ENCODE data around the gene PRPF19.

The PRPF19 gene

DNA sequence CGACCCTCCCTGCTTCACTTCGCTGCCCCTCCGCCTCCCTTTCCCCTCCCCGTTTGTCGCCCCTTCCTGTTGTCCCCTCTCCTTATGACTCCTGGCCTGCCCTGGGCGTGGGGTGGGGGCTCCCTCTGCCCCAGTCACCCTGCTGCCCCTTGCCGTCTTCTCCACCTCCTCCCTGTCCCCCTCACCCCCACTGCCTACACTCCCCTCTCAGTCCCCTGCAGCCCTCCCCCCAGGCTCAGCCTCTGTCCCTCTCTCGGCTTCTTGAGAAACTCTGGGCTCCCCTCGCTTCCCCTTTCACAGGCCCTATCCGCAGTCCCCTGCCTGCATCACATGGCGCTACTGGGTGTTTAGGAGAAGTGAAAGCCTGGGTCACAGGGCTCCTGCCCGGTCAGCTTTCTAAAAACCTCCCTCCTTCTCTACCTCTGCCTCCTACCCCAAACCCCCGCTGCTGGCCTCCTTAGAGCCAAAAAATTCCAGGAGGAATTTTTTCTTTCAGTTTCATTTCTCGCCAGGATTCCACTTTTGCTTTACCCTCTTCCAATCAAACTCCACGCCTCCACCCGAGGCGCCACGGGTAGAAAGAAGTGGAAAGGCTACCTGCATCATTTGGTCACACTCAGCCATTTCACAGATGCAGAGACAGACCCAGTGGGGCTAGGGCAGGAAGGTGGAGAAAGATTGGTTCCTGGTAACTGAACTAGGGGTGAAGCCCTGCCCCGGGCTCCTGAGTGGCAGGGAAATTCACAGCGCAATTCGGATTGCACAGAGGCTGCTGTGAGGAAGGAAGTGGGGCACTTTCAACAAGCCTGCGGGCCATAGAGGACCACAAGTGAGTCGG is 45.7 kb upstream of the PRPF19 start, which contains the start of gene SLC15A3:
SLC15A3 (minus strand) TSS at position 273 of the 838 bp plus-strand sequence. CDS start 625 bp downstream, outside the sequence.
- TF ChIP-seq, protein P1, sequence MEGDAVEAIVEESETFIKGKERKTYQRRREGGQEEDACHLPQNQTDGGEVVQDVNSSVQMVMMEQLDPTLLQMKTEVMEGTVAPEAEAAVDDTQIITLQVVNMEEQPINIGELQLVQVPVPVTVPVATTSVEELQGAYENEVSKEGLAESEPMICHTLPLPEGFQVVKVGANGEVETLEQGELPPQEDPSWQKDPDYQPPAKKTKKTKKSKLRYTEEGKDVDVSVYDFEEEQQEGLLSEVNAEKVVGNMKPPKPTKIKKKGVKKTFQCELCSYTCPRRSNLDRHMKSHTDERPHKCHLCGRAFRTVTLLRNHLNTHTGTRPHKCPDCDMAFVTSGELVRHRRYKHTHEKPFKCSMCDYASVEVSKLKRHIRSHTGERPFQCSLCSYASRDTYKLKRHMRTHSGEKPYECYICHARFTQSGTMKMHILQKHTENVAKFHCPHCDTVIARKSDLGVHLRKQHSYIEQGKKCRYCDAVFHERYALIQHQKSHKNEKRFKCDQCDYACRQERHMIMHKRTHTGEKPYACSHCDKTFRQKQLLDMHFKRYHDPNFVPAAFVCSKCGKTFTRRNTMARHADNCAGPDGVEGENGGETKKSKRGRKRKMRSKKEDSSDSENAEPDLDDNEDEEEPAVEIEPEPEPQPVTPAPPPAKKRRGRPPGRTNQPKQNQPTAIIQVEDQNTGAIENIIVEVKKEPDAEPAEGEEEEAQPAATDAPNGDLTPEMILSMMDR (IDR thresholded peaks at IDR 0.05; ENCODE audit: low read depth, low read length) = no peak
- no peak within 1 kb of the TSS for H3K4me3 ChIP-seq (ENCODE audit: low read depth, low read length)
- H3K9me3 ChIP-seq (ENCODE audit: severe bottlenecking) = no peaks in the 10 kb centered on the region
- no peak for DNase-seq
- H3K27me3 ChIP-seq (ENCODE audit: insufficient read depth, low read depth, severe bottlenecking) = no peaks in the 10 kb centered on the region
- H3K27ac ChIP-seq = no peak within 1 kb of the TSS
- no peaks in the 10 kb centered on the region for H3K36me3 ChIP-seq

DNA sequence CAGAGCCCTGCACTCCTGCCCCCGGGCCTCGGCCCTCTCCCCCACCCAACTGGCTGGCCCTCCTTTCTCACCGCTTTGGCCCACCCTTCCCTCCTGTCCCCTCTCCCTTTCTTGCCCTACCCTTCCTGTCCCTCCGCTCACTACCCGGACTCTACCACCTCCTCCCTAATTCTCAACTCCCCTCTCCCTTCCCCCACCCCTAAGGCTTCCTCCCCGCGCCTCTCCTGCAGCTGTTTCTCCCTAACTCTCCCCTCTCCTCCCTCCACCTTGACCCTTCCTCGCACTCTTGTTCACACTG is 45.2 kb upstream of the PRPF19 start:
- H3K27ac ChIP-seq = no peak overlapping the region
- H3K36me3 ChIP-seq = no peaks in the 10 kb centered on the region
- H3K9me3 ChIP-seq (ENCODE audit: severe bottlenecking) = no peaks in the 10 kb centered on the region
- H3K4me3 ChIP-seq (ENCODE audit: low read depth, low read length) = no peak overlapping the region
- TF ChIP-seq, protein P1 (IDR thresholded peaks at IDR 0.05; ENCODE audit: low read depth, low read length) = no peak
- no peak for DNase-seq
- no peaks in the 10 kb centered on the region for H3K27me3 ChIP-seq (ENCODE audit: insufficient read depth, low read depth, severe bottlenecking)

- TF ChIP-seq, protein P1 (IDR thresholded peaks at IDR 0.05; ENCODE audit: low read depth, low read length) = no peak
- Histone ChIP-seq H3K4me3 (ENCODE audit: low read depth, low read length) (no peak overlapping the region), H3K27ac (no peak overlapping the region), H3K9me3 (ENCODE audit: severe bottlenecking) (no peaks in the 10 kb centered on the region), H3K27me3 (ENCODE audit: insufficient read depth, low read depth, severe bottlenecking) (no peaks in the 10 kb centered on the region), H3K36me3 (no peaks in the 10 kb centered on the region)
- DNase-seq = no peak
These were observed 44.7 kb upstream of the PRPF19 start for GRCh38 chr11:60950933-60951605.

DNA sequence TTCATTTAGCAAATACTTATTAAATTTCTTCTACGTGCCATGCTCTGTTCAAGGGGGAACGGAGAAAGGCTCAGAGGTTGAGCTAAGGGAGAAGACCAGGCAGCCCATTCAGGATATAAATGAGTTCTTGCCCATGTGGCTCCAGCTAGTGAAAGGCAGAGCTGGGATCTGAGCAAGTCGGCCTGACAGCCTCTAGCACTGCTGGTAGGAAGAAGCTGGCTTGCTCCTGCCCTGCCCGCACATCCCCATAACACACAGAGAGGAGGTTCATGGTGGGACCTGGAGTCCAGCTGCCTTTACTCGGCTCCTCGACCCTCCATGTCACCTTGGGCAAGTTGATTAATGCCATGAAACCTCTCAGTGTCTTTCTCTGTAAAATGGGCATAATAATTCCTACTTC is 43.6 kb upstream of the PRPF19 start:
- TF ChIP-seq, protein P1 (IDR thresholded peaks at IDR 0.05; ENCODE audit: low read depth, low read length) = no peak
- DNase-seq = no peak
- no peak overlapping the region for H3K4me3 ChIP-seq (ENCODE audit: low read depth, low read length)
- H3K27me3 ChIP-seq (ENCODE audit: insufficient read depth, low read depth, severe bottlenecking) = no peaks in the 10 kb centered on the region
- H3K9me3 ChIP-seq (ENCODE audit: severe bottlenecking) = no peaks in the 10 kb centered on the region
- no peaks in the 10 kb centered on the region for H3K36me3 ChIP-seq
- H3K27ac ChIP-seq = no peak overlapping the region

DNA sequence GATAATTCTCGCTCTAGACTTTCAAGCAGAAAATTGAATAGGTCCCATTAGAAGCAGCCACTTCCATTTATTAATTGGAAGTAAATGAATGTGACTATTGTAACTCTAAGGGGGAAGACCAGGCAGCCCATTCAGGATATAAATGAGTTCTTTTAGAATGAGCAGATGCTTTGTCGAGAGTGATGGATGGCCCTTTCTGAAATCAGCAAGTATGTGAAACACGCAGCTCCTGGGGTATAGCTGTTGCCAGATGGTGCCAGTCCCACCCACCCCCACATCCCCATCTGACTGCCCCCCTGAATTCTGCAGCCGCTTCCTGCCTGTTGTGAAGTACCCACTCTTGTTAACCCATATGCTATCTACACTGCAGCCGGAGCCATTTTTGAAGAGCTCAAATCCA is 41.9 kb upstream of the PRPF19 start:
- Histone ChIP-seq H3K36me3 (no peaks in the 10 kb centered on the region), H3K27ac (no peak overlapping the region), H3K4me3 (ENCODE audit: low read depth, low read length) (no peak overlapping the region), H3K27me3 (ENCODE audit: insufficient read depth, low read depth, severe bottlenecking) (no peaks in the 10 kb centered on the region), H3K9me3 (ENCODE audit: severe bottlenecking) (no peaks in the 10 kb centered on the region)
- no peak for DNase-seq
- TF ChIP-seq, protein P1 (IDR thresholded peaks at IDR 0.05; ENCODE audit: low read depth, low read length) = no peak
